ENCODE data around the gene FOXL3. TPM values are rescaled to one million over a fixed set of nuclear protein-coding genes. Genes with fewer than 3 reads are reported as not detected.

Gene FOXL3
- polyA plus RNA-seq, 1 of the 3 experiments (the other 2 are of a cell fraction), result not detected

- Histone ChIP-seq H3K79me2 (ENCODE audit: insufficient read depth) (no peaks in the 10 kb centered on the region), H4K20me1 (ENCODE audit: insufficient read depth) (no peaks in the 10 kb centered on the region), H3K9ac (no peak overlapping the region), H3K4me1 (ENCODE audit: control insufficient read depth in 1 of 2, insufficient read depth in 2 of 2, low read depth in 1 of 2, low read length in 1 of 2) (no peaks in the 10 kb centered on the region), H3K4me2 (no peak overlapping the region), H3K27me3 (ENCODE audit: insufficient read depth) (peaks cover 70% of the 10 kb centered on the region), H2AFZ (ENCODE audit: low read depth) (no peak overlapping the region), H3F3A (replicated peaks; ENCODE audit: insufficient read depth) (no peaks in the 10 kb centered on the region), H3K4me3 (ENCODE audit: low read depth in 2 of 2, low read length in 1 of 2) (no peak overlapping the region), H3K36me3 (replicated peaks in 1 of 2; ENCODE audit: control insufficient read depth in 1 of 2, insufficient read depth in 2 of 2, low read length in 1 of 2) (peaks cover 0 to 5% of the 10 kb centered on the region in 2 experiments), H3K27ac (ENCODE audit: low read depth in 2 of 2, low read length in 1 of 2) (no peak overlapping the region), H3K9me3 (peaks cover 13% of the 10 kb centered on the region; the same call in 1 of the 2 replicates), H3K9me2 (no peaks in the 10 kb centered on the region)
- WGBS (ENCODE audit: low lambda C conversion rate), result 22% methylated on average over 6 of the region's 6 CpGs
- ChIA-PET CTCF (interaction anchor here (1.8 kb wide), 1 partner anchor 9 kb away, joined by 6 read pairs; no protein-coding TSS in a partner anchor), POLR2A (no interaction called here)
- no peak for DNase-seq
- TF ChIP-seq EZH2phosphoT487 (IDR thresholded peaks at IDR 0.05; ENCODE audit: borderline replicate concordance, low read depth), result no peak
- TF ChIP-seq CHD2 (IDR thresholded peaks at IDR 0.05; ENCODE audit: low read length, partially characterized antibody), result no peak
- TF ChIP-seq ZBTB33 (IDR thresholded peaks at IDR 0.05; ENCODE audit: borderline replicate concordance, low read depth), result no peak
- no peak for TF ChIP-seq MEF2A (IDR thresholded peaks at IDR 0.05; ENCODE audit: borderline replicate concordance, low read depth)
- no peak for TF ChIP-seq NFIC (IDR thresholded peaks at IDR 0.05; ENCODE audit: borderline replicate concordance)
- no peak for TF ChIP-seq GATA2 (CRISPR knock-in tag; IDR thresholded peaks at IDR 0.05)
- no peak for TF ChIP-seq FOXM1 (IDR thresholded peaks at IDR 0.05; ENCODE audit: low read depth)
- no peak for TF ChIP-seq MAX (IDR thresholded peaks at IDR 0.05; ENCODE audit: low read depth)
- no peak for TF ChIP-seq GABPA (IDR thresholded peaks at IDR 0.05; ENCODE audit: low read depth)
- no peak for TF ChIP-seq NRF1 (IDR thresholded peaks at IDR 0.05; ENCODE audit: low read depth, low read length)
- TF ChIP-seq JUND (IDR thresholded peaks at IDR 0.05), result no peak
- TF ChIP-seq FOSL2 (IDR thresholded peaks at IDR 0.05; ENCODE audit: borderline replicate concordance, low read depth), result no peak
- no peak for TF ChIP-seq YY1 (IDR thresholded peaks at IDR 0.05; ENCODE audit: low read depth)
- no peak for TF ChIP-seq IRF3 (IDR thresholded peaks at IDR 0.05; ENCODE audit: low read depth, low read length)
- TF ChIP-seq FOXJ3 (CRISPR knock-in tag; IDR thresholded peaks at IDR 0.05), result no peak
- TF ChIP-seq USF1 (IDR thresholded peaks at IDR 0.05; ENCODE audit: borderline replicate concordance, low read depth), result no peak
Measured at GRCh38 chr7:312424-312823, 22.5 kb downstream of the FOXL3 start.
